Caco-2 (cell line): ENCODE data around the gene PPM1H. TPM values are rescaled to one million over a fixed set of nuclear protein-coding genes. Genes with fewer than 3 reads are reported as not detected.

Experiments
- BruUV-seq: library from RNA; stranded (reverse); fragments of 400-500 nt; replicated peaks from 2 replicates; lab custom pipeline; 2021; lab: Mats Ljungman, UMichigan
- CTCF ChIA-PET: fragments of 300-600 bp; sonication (Branson Sonifier 250); formaldehyde crosslinking; loops from one replicate; lab custom pipeline; 2022; ENCODE audit warnings: antibody characterized with exemption; lab: Charles Lee
- POLR2A ChIA-PET: fragments of 300-600 bp; sonication (Branson Sonifier 250); formaldehyde crosslinking; loops from one replicate; lab custom pipeline; 2022; ENCODE audit warnings: antibody characterized with exemption; lab: Charles Lee
- DNase-seq, 2 experiments: peaks; one replicate each; pipeline versions ENCODE4 v3.0.0 to v3.0.0-alpha.2; 2020 to 2022
- H3K27me3 ChIP-seq: replicated peaks from 2 replicates; pipeline ENCODE4 v1.6.0; 2011; ENCODE audit warnings: low read length; ENCODE audit not compliant: control insufficient read depth, insufficient read depth
- H3K36me3 ChIP-seq: 2 replicates; pipeline ENCODE4 v1.5.1; 2011; ENCODE audit warnings: low read length; ENCODE audit not compliant: control insufficient read depth, insufficient read depth
- H3K4me1 ChIP-seq: fragments of 250-450 bp; sonication (Bioruptor Pico); 2 replicates; pipeline ENCODE4 v1.5.1; 2020; ENCODE audit warnings: mild to moderate bottlenecking
- H3K4me3 ChIP-seq: 2 replicates; pipeline ENCODE4 v1.5.1; 2011; ENCODE audit warnings: low read depth, mild to moderate bottlenecking, control low read depth, low read length
- H3K9me3 ChIP-seq: fragments of 250-450 bp; sonication (Bioruptor Pico); 2 replicates; pipeline ENCODE4 v1.5.1; 2020; ENCODE audit warnings: mild to moderate bottlenecking, moderate library complexity
- H3K27ac Mint-ChIP-seq: one replicate; pipeline ENCODE4 v1.8.0; 2022; ENCODE audit warnings: mixed read lengths; ENCODE audit not compliant: unreplicated experiment
- H3K27me3 Mint-ChIP-seq: one replicate; pipeline ENCODE4 v1.8.0; 2022; ENCODE audit warnings: mixed read lengths; ENCODE audit not compliant: insufficient read depth, unreplicated experiment
- H3K36me3 Mint-ChIP-seq: one replicate; pipeline ENCODE4 v1.8.0; 2022; ENCODE audit warnings: mild to moderate bottlenecking, mixed read lengths; ENCODE audit not compliant: insufficient read depth, unreplicated experiment
- H3K4me1 Mint-ChIP-seq: one replicate; pipeline ENCODE4 v1.8.0; 2022; ENCODE audit warnings: low read depth, mixed read lengths; ENCODE audit not compliant: unreplicated experiment
- H3K4me3 Mint-ChIP-seq: one replicate; pipeline ENCODE4 v1.8.0; 2022; ENCODE audit warnings: mild to moderate bottlenecking, moderate library complexity, mixed read lengths; ENCODE audit not compliant: unreplicated experiment
- H3K9me3 Mint-ChIP-seq: one replicate; pipeline ENCODE4 v1.8.0; 2022; ENCODE audit warnings: mixed read lengths; ENCODE audit not compliant: unreplicated experiment
- intact Hi-C: fragments of 100-400 bp; cut with micrococcal nuclease; formaldehyde crosslinking; loops from one replicate; pipeline ENCODE4 v1.10.0; 2022; ENCODE audit not compliant: unreplicated experiment
- total RNA-seq: library from RNA; stranded (reverse); gene quantifications from 2 replicates; pipeline ENCODE4 v1.2.3, GENCODE V29; 2022
- TF ChIP-seq, protein P1 (sequence below), 2 experiments: fragments of 200-600 bp in 1 of 2; IDR thresholded peaks; 1 replicate in 1 of 2; 2 replicates in 1 of 2; pipeline versions ENCODE4 v1.5.1 to v1.8.0; 2011 to 2022; ENCODE audit warnings: antibody characterized with exemption in 1 of 2, control low read depth in 1 of 2, inconsistent platforms in 1 of 2, low read depth in 1 of 2, low read length in 1 of 2, mild to moderate bottlenecking in 1 of 2, moderate library complexity in 1 of 2; ENCODE audit not compliant: insufficient read depth in 1 of 2, severe bottlenecking in 1 of 2, unreplicated experiment in 1 of 2

Gene PPM1H
- total RNA-seq, 1 experiment from 2014 or later: 151 TPM

DNA sequence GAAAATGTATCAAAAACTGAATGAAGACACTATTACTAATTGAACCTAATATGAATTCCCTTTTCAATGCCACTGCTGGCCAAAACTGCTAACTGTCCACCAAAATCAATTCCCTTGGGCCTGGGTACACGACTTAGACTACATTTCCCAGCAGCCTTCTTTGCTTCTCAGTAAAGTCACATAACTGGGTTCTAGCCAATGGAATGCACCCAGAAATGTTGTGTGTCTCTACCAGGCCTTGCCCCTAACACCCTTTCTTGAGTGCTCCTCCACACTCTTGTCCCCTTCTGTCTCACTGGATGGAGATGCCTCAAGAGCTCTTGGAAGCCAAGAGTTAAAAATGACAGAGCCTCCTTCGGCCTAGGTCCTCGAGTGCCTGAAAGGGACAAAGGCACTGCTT, 156.8 kb downstream of the PPM1H start:
- BruUV-seq: no TSS peak
- Mint-ChIP-seq H3K4me3 (no peak overlapping the region), H3K27me3 (no peaks in the 10 kb centered on the region), H3K27ac (peak overlapping the region; percentile 5), H3K9me3 (no peaks in the 10 kb centered on the region), H3K36me3 (peaks cover 57% of the 10 kb centered on the region), H3K4me1 (peaks cover 18% of the 10 kb centered on the region)
- no peaks in the 10 kb centered on the region for H3K9me3 ChIP-seq
- H3K36me3 ChIP-seq: no peaks in the 10 kb centered on the region; the same call in 1 of the 2 replicates
- TF ChIP-seq, protein P1, sequence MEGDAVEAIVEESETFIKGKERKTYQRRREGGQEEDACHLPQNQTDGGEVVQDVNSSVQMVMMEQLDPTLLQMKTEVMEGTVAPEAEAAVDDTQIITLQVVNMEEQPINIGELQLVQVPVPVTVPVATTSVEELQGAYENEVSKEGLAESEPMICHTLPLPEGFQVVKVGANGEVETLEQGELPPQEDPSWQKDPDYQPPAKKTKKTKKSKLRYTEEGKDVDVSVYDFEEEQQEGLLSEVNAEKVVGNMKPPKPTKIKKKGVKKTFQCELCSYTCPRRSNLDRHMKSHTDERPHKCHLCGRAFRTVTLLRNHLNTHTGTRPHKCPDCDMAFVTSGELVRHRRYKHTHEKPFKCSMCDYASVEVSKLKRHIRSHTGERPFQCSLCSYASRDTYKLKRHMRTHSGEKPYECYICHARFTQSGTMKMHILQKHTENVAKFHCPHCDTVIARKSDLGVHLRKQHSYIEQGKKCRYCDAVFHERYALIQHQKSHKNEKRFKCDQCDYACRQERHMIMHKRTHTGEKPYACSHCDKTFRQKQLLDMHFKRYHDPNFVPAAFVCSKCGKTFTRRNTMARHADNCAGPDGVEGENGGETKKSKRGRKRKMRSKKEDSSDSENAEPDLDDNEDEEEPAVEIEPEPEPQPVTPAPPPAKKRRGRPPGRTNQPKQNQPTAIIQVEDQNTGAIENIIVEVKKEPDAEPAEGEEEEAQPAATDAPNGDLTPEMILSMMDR (IDR thresholded peaks at IDR 0.05; ENCODE audit: insufficient read depth in 1 of 2, low read depth in 1 of 2, low read length in 1 of 2, severe bottlenecking in 1 of 2, unreplicated experiment in 1 of 2): no peak
- H3K4me1 ChIP-seq: 0 out of 2 replicates have a peak, but pooled peaks cover 3% of the 10 kb centered on the region
- ChIA-PET POLR2A (no interaction called here), CTCF (no interaction called here)
- H3K27me3 ChIP-seq: no peaks in the 10 kb centered on the region
- intact Hi-C loops: no loop called here
- H3K4me3 ChIP-seq: no peak overlapping the region
- DNase-seq: no peak

DNA sequence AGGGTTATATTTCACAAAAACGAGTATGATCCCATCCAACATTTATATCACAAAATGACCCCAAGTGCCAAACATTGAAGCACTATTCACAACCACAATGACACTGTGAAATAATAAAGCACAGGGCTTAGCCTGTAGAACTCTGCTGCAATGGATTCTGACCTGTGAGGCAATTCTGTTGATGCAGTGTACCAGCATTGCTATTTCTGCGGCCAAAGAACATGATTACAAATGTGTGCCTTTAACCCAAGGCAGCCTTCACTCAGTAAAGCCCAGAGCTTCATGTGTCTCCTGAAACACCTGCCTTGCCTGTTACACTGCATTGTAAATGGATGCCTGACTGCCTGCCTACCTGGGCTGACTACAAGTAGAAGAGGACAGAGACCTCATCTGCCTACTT, 158.0 kb downstream of the PPM1H start:
- Mint-ChIP-seq H3K4me1 (peaks cover 27% of the 10 kb centered on the region), H3K4me3 (no peak overlapping the region), H3K27ac (no peak overlapping the region), H3K27me3 (no peaks in the 10 kb centered on the region), H3K9me3 (no peaks in the 10 kb centered on the region), H3K36me3 (peaks cover 62% of the 10 kb centered on the region)
- TF ChIP-seq, protein P1 (IDR thresholded peaks at IDR 0.05; ENCODE audit: insufficient read depth in 1 of 2, low read depth in 1 of 2, low read length in 1 of 2, severe bottlenecking in 1 of 2, unreplicated experiment in 1 of 2): no peak
- Histone ChIP-seq H3K4me3 (no peak overlapping the region), H3K4me1 (peaks cover 7% of the 10 kb centered on the region; the same call in 1 of the 2 replicates), H3K27me3 (no peaks in the 10 kb centered on the region), H3K9me3 (no peaks in the 10 kb centered on the region), H3K36me3 (no peaks in the 10 kb centered on the region; the same call in 1 of the 2 replicates)
- POLR2A ChIA-PET: no interaction called here
- CTCF ChIA-PET: no interaction called here
- no TSS peak for BruUV-seq
- intact Hi-C loops: no loop called here
- no peak for DNase-seq

DNA sequence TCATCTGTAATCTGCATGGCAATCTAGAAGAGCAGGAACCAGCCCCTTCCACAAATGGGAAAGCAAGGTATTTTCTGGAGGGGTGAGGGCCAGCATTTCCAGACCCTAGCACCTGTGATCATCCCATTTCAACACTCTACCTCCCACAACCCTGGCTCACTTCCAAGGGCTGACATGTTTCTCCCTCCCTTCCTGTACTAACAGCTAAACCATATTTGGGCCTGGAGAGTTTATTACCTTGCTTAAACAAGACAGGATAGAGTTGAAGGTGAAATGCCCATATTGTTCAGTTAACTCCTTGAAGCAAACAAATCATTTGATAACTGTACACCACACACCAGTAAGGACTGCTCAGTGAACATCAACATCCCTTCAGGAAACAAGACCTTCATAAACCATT, 158.4 kb downstream of the PPM1H start:
- H3K27ac Mint-ChIP-seq: peak overlapping the region; percentile 45
- no TSS peak for BruUV-seq

More for the DNA sequence above, 158.4 kb downstream of the PPM1H start:
- peaks cover 60% of the 10 kb centered on the region for H3K36me3 Mint-ChIP-seq
- no peaks in the 10 kb centered on the region for H3K27me3 ChIP-seq
- TF ChIP-seq, protein P1 (IDR thresholded peaks at IDR 0.05; ENCODE audit: insufficient read depth in 1 of 2, low read depth in 1 of 2, low read length in 1 of 2, severe bottlenecking in 1 of 2, unreplicated experiment in 1 of 2): no peak
- H3K4me1 ChIP-seq: peaks cover 11% of the 10 kb centered on the region; the same call in 1 of the 2 replicates
- no peaks in the 10 kb centered on the region; the same call in 1 of the 2 replicates for H3K36me3 ChIP-seq
- no peak for DNase-seq
- intact Hi-C loops: no loop called here
- H3K9me3 ChIP-seq: no peaks in the 10 kb centered on the region
- no peaks in the 10 kb centered on the region for H3K9me3 Mint-ChIP-seq
- no peak overlapping the region for H3K4me3 Mint-ChIP-seq
- ChIA-PET CTCF (no interaction called here), POLR2A (no interaction called here)
- H3K4me3 ChIP-seq: no peak overlapping the region
- no peaks in the 10 kb centered on the region for H3K27me3 Mint-ChIP-seq
- H3K4me1 Mint-ChIP-seq: peaks cover 22% of the 10 kb centered on the region
